Renal cortical epithelial cell (primary cell): ENCODE measurements around the gene SLC9A3. TPM values are rescaled to one million over a fixed set of nuclear protein-coding genes. Genes with fewer than 3 reads are reported as not detected.

Experiments
- DNase-seq: peaks from one replicate; pipeline ENCODE4 v3.0.0-alpha.2; 2011; ENCODE audit warnings: low read depth
- total RNA-seq: library from RNA; depleted of rRNA; stranded (reverse); fragments of >200 nt; gene quantifications from 2 replicates; pipeline ENCODE4 v1.2.3, GENCODE V29; 2014

SLC9A3 gene
- total RNA-seq, 1 donor from 2014 or later, result 1.6 TPM

DNA sequence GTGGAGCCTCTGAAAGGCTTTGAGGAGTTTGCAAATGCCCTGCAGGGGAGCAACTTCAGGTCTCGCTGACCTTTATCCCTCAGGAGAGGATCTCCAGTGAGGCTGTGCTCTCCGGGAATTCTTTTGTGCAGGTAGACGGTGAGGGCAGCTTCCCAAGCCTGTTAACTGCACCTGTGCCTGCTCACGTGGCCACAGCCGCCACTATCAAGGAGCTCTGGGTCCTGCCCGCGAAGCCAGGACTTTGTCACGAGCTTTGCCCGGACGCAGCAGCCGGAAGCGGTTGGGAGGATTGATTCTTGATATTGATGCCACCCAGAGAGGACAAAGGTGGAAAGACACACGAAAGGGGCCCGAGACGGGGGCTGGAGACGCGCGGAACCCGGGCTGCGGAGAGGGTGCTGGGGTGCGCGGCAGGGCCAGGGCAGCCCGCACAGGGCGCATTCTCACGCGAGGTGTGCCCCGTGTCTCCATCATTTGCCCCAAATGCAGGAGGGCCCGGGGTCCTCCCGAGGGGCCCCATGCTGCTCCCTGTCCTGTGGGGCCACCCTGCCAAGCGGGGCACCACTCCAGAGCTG, 18.2 kb downstream of the SLC9A3 start:
- DNase-seq, result no peak

DNA sequence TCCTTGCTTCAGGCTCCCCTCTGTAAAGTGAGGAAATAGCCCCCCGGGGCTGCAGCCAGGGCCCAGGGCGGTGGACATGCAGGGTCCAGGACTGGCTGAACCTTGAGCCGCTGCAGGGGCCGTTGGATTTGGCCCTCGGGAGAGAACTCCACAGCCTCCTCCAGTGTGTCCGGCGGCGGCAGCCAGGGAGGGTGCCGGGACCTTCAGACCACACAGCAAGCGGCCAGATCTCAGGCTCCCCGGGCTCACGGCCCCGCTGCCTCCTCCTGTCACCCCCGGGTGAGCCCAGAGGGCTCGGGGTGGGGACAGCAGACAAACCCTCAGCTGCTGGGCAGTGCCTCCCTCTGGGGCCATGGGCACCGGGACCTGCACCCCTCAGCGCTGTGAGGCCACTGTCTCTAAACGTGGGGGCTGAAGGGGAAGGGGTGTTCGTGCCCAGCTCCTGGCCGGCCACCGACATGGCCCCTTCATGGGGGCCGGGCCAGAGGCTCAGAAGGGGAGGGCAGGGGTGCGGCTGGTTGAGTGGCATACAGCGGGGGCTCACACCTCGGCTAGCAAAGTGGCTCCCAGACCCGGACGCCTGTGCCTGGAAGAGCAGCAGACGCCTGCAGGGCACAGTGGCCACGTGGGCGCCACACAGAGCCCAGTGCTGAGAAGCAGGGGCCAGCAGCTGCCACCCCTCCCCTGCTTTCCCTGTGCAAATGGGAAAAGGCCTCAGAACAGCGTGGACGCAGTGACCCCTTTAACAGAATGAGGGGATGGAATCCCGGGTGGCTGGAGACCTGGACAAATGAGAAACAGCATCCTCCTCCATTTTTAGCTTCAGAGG, 19.7 kb downstream of the SLC9A3 start:
- DNase-seq, result no peak

DNA sequence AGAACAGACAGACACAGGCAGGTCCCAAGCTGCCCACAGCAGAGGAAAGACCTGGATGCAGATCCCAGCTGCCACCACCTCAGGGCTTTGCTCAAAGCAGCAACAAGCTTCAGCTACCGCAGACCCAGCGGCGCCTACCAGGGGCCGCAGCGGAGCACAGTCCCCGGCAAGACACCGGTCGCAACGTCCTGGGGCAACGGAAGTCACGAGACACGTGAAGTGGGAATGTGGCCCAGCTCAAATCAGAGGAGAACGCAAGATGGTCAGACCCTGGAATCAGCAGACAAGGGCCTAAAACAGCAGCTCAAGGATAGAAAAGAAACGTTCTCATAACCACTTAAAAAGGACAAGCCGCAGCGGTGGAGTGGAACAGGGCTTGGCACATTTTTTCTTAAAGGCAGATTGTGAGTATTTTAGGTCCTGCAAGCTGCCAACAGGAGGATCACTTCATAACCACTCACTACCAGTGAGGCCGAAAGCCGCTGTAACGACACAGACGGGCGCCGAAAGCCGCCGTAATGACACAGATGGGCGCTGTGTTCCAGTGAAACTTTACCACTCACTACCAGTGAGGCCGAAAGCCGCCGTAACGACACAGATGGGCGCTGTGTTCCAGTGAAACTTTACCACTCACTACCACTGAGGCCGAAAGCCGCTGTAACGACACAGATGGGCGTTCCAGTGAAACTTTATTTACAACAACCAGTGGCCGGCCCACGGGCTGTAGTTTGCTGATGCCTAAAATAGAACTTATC, 21.7 kb downstream of the SLC9A3 start:
- DNase-seq, result no peak

DNA sequence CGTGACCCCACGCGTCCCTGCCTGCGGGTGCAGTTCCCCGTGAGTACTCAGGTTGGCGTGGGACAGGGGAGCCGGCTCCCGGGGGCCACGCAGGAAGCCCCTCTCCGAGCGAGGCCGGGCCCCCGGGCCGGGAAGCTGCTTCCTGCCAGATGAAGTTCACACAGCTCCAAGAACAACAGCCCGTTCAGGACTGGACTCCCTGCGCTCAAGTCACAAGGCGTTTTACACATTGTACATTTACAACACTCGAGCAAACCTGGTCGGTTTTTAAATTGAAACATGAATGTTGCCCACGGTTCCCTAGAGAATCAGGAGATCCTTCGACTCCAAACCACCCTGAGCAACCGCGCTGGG, 22.4 kb downstream of the SLC9A3 start:
- peak; percentile 18 for DNase-seq

DNA sequence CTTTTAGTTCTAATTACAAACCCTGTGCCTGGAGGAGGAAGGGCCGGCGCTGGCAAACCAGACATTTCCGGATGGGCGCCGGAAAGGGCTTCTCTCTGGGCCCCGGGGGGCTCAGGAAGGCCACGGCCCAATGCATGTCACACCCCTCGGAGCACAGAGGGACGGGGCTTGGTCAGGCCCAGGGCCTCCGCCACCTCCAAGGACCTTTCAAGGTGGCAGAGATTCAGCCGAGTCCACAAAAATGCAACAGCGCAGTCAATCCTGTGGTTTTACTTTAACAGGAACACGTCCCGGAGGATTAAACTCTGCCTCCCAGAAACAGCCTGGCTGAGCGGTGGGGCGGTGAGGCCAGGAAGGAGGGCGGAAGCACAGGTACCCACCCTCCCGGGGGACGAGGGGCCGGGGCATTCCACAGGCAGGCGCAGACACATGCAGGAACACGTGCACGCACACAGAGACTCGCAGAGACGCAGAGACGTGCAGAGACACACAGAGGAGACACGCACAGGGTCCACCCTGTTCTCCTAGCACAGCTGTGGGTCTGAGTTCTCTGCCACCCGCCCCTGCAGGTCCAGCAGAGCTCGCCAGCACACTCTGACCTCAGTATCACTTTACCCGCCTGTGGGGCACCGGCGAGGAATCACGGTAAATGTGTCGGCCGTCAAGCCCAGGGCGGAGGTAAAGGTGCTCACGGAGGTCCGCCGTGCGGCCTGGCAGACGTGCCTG, 23.0 kb downstream of the SLC9A3 start:
- DNase-seq, result peak; percentile 19

DNA sequence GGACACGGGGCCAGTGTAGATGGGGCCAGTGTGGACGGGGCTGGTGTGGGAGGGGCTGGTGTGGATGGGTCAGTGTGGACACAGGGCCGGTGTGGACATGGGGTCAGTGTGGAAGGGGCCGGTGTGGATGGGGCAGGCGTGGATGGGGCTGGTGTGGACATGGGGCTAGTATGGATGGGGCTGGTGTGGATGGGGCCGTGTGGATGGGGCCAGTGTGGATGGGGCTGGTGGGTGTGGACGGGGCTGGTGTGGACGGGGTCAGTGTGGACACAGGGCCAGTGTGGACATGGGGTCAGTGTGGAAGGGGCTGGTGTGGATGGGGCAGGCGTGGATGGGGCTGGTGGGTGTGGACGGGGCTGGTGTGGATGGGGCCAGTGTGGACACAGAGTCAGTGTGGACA, 23.8 kb downstream of the SLC9A3 start:
- no peak for DNase-seq

DNA sequence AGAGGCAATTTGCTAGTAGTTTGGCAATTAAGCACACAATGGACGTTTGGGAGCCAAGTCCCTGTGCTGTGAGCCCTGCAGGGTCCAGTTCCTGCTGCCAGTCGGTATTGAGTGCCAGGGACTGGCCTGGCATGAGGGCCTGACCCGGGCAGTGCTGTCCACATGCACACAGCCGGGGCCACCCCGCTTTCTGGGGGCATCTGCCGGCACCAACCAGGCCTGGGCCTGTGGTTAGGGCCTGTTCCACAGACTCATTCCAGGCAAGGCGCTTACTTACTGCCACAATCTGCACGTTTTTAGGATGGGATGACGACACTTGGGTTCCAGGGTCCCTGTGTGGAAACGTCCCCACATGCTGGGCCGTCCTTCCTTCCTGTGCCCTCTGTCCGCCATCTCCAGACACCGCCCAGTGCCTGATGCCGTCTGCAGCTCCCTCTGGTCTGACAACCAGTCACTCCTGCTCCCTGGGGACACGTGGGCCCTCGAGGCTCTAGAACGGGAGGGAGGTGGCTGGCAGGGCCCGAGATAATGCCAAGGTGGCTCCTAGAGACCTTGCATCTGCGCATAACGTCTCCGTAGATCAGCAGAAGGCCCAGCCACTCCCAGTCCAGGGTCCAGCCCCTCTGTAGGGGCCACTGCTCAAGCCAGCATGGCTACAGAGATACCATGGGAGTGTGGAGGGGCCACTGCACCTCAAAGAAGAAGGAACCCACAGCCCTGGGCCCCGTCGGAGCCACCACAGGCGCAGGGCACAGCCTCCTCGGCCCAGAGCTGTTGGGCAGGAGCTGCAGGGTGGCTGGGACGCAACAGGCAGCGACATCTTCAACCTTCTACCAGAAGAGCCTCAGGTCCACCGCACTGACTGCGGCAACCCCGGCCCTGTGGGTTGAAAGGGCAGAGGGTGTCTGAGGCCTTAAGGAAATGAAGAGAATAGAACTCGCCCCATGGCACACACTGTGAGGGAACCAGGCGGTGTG, 24.7 kb downstream of the SLC9A3 start:
- DNase-seq, result no peak

DNA sequence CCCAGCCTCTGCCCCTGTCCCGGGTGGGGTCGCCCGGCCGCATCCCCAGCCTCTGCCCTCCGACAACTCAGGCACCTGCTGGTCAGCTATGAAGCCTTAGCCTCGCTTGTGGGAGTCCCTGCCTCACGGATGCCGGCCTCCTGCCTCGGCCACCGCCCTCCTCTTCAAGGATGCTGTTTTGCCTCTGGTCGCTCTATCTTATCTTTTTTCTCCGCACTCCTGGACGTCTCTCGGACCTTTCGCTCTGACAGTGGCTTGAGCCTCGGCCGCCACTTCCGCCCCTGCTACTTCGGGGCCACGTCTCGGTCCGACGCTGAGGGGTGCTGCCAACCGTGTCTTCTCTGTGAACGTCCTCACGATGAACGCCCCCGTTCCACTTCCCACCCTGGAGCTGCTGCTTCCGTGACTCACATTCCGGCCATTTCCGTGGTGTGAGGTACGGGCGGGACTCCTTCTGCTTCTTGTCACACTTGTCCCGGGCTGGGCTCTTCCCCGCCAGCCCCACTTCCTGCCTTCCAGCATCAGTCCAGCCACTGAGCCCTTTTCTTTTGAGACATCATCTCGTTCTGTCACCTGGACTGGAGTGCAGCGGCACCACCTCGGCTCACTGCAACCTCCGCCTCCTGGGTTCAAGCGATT, 26.3 kb downstream of the SLC9A3 start:
- DNase-seq, result no peak

DNA sequence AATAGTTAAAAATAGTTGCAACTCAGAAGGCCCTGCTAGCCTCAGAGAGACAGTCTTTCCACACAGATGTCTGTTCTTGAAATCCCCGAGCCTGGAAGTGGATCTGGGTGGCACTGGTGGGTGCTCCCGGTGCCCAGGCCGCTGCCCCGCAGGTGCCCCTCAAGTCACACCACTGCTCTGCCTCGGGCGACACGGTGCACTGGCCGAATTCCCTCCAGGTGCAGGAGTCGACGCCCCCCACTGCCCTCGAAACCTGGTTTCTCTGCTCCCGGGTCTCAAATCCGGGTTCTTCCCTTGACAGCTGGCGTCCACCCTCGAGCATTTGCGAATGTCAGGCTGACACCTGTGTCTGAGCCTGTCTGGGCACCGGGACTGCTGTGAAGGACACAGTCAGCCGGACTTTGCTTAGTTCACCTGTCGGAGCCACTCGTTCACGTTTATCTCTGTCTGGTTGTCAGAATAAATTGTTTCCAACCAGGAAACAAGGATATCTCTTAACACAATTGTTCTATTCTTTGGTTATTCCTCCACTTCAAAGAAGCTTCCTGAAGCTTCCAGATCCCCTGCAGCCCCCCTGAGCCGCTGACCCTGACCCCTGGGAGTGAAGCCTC, 27.1 kb downstream of the SLC9A3 start:
- DNase-seq, result no peak

DNA sequence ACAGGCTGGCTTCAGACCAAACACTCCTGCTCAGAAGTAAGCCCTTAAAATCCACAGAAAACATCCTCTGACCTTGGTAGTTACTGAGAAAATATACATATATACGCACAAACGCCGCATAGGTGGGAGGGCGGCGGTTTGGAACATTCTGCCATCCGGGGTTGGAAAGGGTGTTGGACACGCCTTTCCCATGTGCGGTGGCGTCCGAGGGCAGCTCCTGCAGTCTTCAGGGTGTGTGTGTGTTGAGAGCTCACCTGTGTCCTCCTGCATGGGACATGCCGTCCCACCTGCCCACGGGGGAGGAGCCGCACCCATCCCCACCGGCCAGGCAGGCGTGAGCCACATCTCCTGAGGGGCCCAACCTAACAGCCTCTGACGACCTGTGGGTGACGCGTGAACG, 28.2 kb downstream of the SLC9A3 start:
- DNase-seq, result no peak

DNA sequence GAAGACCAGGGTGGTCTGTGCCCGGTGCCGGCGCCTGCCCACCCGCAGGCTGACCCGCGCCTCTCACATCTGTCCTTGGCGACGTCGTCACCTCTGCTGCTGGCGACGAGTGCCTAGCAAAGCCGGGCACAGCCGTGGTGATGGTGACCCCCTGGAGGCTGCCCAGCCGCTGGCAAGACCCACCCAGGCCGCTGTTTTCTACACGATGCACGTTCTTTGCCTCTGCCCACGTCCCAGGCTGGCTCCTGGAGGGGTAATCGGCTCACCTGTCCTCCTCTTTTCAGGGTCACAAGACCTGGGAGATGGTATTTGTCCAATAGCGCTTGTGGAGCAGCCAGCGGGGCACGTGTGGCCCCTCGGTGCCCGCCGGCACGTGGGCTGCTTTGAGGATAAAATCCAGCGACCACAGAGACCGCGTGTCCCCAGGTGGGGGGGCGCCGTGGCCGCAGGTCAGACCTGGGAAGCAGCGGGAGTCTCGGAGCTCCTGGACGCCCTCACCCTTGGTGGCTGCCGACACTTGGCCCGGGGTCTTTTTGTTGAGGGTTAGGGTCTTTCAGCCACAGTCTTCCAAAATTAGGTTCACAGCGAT, 29.5 kb downstream of the SLC9A3 start:
- no peak for DNase-seq

DNA sequence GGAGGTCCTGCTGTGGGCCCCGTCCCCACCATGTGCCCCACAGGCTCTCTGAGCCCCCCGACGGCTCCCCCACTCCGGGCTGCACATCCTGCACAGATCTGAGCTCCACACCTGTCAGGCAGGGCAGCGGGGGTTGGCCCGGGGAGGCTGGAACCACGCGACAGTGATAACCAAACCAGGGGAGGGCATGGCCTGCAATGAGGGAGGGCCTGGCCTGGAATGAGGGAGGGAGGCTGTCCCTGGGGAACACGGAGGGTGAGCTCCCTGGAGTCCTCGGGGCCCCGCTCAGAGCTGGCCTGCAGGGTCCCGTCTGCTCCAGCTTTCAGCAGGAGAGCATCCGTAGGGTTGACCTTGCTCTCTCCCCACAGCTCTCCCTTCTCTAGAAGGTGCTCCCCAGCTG, 30.5 kb downstream of the SLC9A3 start:
- no peak for DNase-seq

DNA sequence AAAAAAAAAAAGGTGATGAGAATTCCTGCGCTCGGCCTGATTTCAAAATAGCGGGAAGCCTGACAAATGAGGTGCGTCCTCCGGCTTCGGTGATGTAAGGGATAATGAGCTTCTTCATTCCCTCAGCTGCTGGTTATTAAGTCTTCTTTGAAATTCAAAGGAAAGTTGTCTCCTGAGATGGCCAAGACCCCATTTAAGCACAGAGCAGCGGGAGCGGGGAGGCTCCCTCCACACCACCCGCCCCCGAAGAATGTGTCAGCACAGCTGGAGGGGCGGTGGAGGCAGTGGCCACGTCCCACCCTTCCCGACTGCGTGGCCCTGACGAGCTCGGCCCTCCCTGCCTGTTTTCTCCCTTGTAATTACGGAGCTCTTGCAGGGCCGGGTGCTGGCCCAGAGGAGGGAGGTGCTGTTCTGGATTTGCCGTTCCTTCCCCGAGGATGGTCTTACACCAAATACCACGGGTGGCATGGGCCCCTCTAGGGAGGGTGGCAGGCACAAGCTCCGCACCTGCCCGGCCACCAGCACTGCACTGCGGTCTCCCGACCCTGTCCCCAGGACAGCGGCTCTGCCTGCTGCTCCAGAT, 31.0 kb downstream of the SLC9A3 start:
- DNase-seq, result no peak

DNA sequence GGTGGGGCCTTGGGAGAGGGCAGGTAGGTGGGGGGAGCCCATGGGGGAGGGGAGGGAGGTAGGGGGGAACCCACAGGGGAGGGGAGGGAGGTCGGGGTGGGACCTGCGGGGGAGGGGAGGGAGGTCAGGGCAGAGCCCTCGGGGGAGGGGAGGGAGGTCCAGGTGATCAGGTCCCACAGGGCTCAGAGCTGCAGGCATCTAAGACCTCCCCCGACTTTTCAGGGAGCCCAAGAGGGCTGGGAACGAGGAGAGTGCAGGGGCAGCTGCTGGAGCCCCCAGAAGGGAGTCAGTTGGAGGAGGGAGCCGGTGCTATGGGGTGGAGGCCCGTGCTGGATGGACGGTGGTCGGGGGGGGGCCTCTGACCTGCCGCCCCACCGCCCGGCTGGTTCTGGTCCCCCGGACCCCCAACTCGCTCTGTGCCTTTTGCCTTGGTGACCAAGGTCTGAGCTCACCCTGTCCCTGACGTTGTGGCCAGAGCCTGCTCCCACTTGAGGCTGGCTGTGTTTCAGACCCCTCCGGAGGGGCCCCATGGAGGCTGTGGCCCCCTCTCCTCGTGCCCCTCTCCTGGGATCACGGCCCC, 31.8 kb downstream of the SLC9A3 start:
- DNase-seq, result no peak

DNA sequence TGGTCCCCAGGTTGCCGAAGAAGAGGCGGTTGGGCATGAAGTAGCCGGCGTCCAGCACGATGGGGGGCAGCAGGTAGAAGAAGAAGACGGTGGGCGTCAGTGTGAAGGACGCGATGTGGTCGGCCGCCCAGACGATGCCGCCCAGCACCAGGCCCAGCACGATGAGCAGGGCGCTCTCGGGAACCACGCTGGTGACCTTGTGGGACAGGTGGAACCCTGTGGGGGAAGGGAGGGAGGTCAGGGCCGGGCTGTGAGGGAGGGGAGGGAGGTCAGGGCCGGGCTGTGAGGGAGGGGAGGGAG, 32.4 kb downstream of the SLC9A3 start:
- DNase-seq, result no peak

DNA sequence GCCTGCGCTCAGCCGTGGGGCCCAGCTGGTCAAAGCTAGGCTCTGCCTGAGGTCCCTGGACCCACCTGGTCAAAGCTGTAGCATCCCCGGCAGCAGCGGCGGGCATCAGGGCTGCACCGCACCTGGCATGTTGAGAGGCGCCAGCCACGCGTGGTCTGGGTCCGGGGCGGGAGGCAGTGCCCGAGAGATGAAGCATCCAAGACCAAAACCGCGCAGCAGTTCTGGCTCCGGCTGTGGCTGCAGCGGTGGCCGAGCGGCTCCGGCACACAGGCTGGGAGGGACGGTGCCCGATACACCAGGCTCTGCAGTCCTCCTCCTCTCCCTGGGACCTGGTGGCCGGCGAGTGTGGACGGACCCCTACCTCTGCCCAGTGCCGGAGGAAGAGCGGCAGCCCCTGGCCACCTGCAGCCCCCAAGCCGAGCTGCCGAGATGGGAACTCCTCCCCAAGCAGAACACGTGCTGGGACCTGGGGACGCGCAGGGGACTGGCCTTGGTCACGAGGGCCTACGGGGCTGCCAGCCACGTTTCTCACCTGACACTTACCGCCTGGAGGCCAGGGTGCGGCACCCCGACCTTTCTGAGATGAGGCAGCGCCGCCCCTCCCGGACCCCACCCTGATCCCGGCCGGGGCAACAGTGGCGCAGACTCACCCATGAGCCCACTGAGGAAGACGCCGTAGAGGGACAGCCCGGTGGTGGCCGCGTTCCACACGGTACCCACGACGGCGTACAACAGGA, 33.0 kb downstream of the SLC9A3 start:
- DNase-seq, result no peak

DNA sequence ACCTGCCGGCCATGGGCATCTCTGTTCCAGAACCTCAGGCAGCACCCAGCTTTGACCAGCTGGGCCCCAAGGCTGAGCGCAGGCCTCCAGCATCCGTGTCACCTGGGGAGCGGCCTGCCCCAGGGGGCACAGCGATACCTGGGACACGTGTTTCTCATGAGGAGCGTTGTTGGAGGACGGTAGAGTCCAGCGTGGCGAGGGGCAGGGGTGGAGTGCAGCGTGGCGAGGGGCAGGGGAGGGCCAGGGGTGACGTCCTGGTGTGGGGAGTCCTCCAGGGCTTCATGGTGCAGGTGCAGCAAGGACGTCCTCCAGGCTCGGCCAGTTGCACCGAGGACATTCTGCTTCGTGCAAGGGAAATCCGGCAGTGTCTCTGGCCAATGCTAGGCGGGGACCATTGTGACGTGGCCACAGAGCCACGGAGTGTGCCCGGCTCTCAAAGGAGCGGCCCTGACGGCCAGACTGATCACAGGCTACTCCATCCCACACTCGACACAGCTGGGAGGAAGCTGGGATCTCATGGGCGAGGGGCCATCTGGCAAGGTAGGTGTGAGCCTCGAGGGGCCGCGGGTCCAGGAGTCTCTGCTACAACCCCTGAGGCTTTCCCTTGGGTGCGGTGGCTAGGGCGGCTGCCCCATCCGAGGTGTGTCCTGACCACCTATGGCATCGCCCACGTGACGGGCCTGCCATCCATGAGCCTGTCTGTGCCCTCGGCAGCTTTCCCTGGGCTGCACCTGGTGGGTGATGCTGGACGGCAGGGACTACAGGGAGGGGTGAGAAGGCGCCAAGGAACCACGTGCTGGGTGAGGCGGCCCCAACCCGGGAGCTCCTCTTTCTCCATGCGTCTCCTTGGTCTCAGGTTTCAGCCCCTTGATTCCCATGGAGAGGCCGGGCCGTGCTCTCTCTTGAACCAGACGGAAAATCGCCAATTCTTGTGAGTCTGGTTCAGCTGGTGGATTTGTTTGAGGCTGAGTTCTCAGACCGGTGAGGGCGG, 33.8 kb downstream of the SLC9A3 start:
- no peak for DNase-seq
